Peyer's patch (tissue), 4 donors: ENCODE data around the gene ASCC3. TPM values are rescaled to one million over a fixed set of nuclear protein-coding genes. Genes with fewer than 3 reads are reported as not detected.

Experiments used
- DNase-seq, 3 donors: peaks; one replicate each; pipeline ENCODE4 v3.0.0-alpha.2; 2017 to 2019
- H3K27ac ChIP-seq, 4 donors: fragments of 200-600 bp; sonication (generic); one replicate each; pipeline ENCODE4 v1.5.1; 2016 to 2019
- H3K27me3 ChIP-seq, 2 donors: fragments of 200-600 bp; sonication (generic); one replicate each; pipeline ENCODE4 v1.5.1; 2019
- H3K36me3 ChIP-seq, 3 donors: fragments of 200-600 bp; sonication (generic); one replicate each; pipeline ENCODE4 v1.5.1; 2016 to 2019
- H3K4me1 ChIP-seq, 4 donors: fragments of 200-600 bp; sonication (generic); one replicate each; pipeline ENCODE4 v1.5.1; 2016 to 2019
- H3K4me3 ChIP-seq, 4 donors: fragments of 200-600 bp; sonication (generic); 1 replicate in 3 of 4; 2 replicates in 1 of 4; pipeline ENCODE4 v1.5.1; 2016 to 2019; ENCODE audit warnings: mild to moderate bottlenecking in 1 of 4
- H3K9me3 ChIP-seq, 4 donors: fragments of 200-600 bp; sonication (generic); one replicate each; pipeline ENCODE4 v1.5.1; 2016 to 2019; ENCODE audit warnings: mild to moderate bottlenecking in 1 of 4
- POLR2A ChIP-seq, 2 donors: fragments of 450-650 bp; IDR thresholded peaks; one replicate each; pipeline ENCODE4 v1.5.1; 2017; ENCODE audit warnings: antibody characterized with exemption in 2 of 2, mild to moderate bottlenecking in 2 of 2, moderate library complexity in 2 of 2
- total RNA-seq, 4 donors: library from RNA; depleted of rRNA; stranded (reverse); fragments of >200 nt; gene quantifications; one replicate each; pipeline ENCODE4 v1.1.0, GENCODE V29; 2016
- TF ChIP-seq, protein P1 (sequence below), 6 experiments: fragments of 450-650 bp in 4 of 6; fragments of 200-600 bp in 2 of 6; sonication (generic) in 1 of 6; IDR thresholded peaks; one replicate each; pipeline ENCODE4 v1.5.1; 2017 to 2019; ENCODE audit warnings: antibody characterized with exemption in 6 of 6, mild to moderate bottlenecking in 3 of 6, moderate library complexity in 1 of 6

The ASCC3 gene
- total RNA-seq, 4 donors from 2014 or later, result 21.1 to 69.3 (median 40.6) TPM

DNA sequence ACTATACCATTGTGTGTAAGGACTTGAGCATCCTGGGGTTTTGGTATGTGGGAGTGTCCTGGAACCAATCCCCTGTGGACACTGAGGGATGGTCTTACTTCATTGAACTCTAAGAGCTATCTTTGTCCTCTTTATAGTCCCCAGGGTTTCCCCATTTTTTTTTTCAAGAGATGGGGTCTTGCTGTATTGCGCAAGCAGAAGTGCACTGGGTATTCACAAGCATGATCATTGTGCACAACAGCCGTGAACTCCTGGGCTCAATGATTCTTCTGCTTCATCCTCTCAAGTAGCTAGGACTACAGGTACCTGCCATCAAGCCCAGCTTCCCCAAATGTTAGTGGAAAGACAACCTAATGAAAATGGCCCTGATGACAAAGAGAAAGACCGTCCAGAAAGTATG, 2.2 kb upstream of the ASCC3 start:
- DNase-seq, result no peak
- Histone ChIP-seq H3K36me3 (no peaks in the 10 kb centered on the region), H3K4me3 (no peak overlapping the region), H3K27ac (no peak overlapping the region), H3K4me1 (peaks cover 0 to 12% (median 3%) of the 10 kb centered on the region in 4 donors), H3K27me3 (no peaks in the 10 kb centered on the region), H3K9me3 (no peaks in the 10 kb centered on the region)
- TF ChIP-seq, protein P1, sequence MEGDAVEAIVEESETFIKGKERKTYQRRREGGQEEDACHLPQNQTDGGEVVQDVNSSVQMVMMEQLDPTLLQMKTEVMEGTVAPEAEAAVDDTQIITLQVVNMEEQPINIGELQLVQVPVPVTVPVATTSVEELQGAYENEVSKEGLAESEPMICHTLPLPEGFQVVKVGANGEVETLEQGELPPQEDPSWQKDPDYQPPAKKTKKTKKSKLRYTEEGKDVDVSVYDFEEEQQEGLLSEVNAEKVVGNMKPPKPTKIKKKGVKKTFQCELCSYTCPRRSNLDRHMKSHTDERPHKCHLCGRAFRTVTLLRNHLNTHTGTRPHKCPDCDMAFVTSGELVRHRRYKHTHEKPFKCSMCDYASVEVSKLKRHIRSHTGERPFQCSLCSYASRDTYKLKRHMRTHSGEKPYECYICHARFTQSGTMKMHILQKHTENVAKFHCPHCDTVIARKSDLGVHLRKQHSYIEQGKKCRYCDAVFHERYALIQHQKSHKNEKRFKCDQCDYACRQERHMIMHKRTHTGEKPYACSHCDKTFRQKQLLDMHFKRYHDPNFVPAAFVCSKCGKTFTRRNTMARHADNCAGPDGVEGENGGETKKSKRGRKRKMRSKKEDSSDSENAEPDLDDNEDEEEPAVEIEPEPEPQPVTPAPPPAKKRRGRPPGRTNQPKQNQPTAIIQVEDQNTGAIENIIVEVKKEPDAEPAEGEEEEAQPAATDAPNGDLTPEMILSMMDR (IDR thresholded peaks at IDR 0.05), result no peak
- no peak for TF ChIP-seq POLR2A (IDR thresholded peaks at IDR 0.05)

DNA sequence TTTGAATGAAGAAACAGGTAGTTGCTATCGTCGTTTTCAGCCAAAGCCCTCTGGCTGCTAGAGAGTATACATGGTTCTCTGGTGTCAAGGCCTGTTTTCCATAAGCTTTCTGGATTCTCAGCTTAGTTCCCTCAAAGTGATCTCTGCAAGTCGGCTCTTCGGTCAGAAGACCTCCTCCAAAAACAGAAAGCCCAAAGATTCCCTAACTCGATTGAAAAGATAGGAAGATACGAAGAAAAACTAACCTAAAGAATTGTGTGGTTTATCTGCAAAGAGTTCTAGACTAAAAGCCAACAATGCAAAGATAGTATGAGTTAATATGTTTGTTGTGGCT, 545 bp upstream of the ASCC3 start:
- H3K27me3 ChIP-seq, result no peaks in the 10 kb centered on the region
- TF ChIP-seq, protein P1 (IDR thresholded peaks at IDR 0.05), result no peak
- TF ChIP-seq POLR2A (IDR thresholded peaks at IDR 0.05), result no peak

GRCh38 chr6:100880149-100880852, 828 bp downstream of the ASCC3 start:
- peak overlapping the region; percentile 72 to 85 (median 76) for H3K4me3 ChIP-seq
- no peaks in the 10 kb centered on the region for H3K9me3 ChIP-seq
- peak overlapping the region; percentile 84 to 93 (median 90) for H3K27ac ChIP-seq
- H3K36me3 ChIP-seq, result no peaks in the 10 kb centered on the region
- TF ChIP-seq POLR2A (IDR thresholded peaks at IDR 0.05), result no peak
- TF ChIP-seq, protein P1 (IDR thresholded peaks at IDR 0.05), result no peak
- H3K27me3 ChIP-seq, result no peaks in the 10 kb centered on the region
- H3K4me1 ChIP-seq, result peaks cover 0 to 12% (median 6%) of the 10 kb centered on the region in 4 donors
- no peak for DNase-seq

More for the DNA sequence above, 545 bp upstream of the ASCC3 start:
- Histone ChIP-seq H3K4me1 (peaks cover 0 to 12% (median 3%) of the 10 kb centered on the region in 4 donors), H3K36me3 (no peaks in the 10 kb centered on the region), H3K4me3 (peak overlapping the region; percentile 72 to 85 (median 76)), H3K27ac (peak overlapping the region; percentile 84 to 93 (median 90)), H3K9me3 (no peaks in the 10 kb centered on the region)
- DNase-seq, result no peak

DNA sequence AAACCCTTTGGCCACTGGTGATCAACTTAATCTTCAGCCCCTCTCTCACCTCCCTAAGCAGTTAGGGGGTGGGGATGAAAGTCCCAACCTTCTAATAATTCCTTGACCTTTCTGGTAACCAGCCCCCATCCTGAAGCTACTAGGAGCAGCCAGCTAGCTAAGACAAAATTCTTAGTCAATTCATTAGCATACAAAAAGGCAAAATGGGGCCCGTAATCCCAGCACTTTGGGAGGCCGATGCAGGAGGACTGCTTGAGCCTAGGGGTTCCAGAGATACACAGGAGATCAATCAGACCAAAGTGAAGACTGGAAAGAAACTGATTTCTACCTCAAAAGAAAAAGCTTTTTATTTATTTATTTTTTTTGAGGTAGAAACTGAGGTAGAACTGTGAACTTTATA, 1.8 kb downstream of the ASCC3 start:
- no peak for DNase-seq
- H3K4me1 ChIP-seq, result peaks cover 0 to 12% (median 6%) of the 10 kb centered on the region in 4 donors
- H3K9me3 ChIP-seq, result no peaks in the 10 kb centered on the region
- H3K27me3 ChIP-seq, result no peaks in the 10 kb centered on the region
- no peak overlapping the region for H3K4me3 ChIP-seq
- no peak for TF ChIP-seq POLR2A (IDR thresholded peaks at IDR 0.05)
- TF ChIP-seq, protein P1 (IDR thresholded peaks at IDR 0.05), result no peak
- H3K36me3 ChIP-seq, result no peaks in the 10 kb centered on the region
- no peak overlapping the region for H3K27ac ChIP-seq

- H3K36me3 ChIP-seq, result no peaks in the 10 kb centered on the region
- H3K27me3 ChIP-seq, result no peaks in the 10 kb centered on the region
- no peak for TF ChIP-seq POLR2A (IDR thresholded peaks at IDR 0.05)
- TF ChIP-seq, protein P1 (IDR thresholded peaks at IDR 0.05), result no peak
- H3K9me3 ChIP-seq, result no peaks in the 10 kb centered on the region
- H3K4me3 ChIP-seq, result no peak overlapping the region
- peaks cover 0 to 12% (median 6%) of the 10 kb centered on the region in 4 donors for H3K4me1 ChIP-seq
- H3K27ac ChIP-seq, result no peak overlapping the region
- no peak for DNase-seq
Observed at GRCh38 chr6:100877851-100878250, 3.3 kb downstream of the ASCC3 start.
